ENCODE results near the gene SIAH2. TPM values are rescaled to one million over a fixed set of nuclear protein-coding genes. Genes with fewer than 3 reads are reported as not detected.
A peak's percentile ranks its signal among the peaks of the same experiment; 100 is the strongest.

SIAH2 gene
- total RNA-seq, 1 donor from 2014 or later = 26.9 TPM

DNA sequence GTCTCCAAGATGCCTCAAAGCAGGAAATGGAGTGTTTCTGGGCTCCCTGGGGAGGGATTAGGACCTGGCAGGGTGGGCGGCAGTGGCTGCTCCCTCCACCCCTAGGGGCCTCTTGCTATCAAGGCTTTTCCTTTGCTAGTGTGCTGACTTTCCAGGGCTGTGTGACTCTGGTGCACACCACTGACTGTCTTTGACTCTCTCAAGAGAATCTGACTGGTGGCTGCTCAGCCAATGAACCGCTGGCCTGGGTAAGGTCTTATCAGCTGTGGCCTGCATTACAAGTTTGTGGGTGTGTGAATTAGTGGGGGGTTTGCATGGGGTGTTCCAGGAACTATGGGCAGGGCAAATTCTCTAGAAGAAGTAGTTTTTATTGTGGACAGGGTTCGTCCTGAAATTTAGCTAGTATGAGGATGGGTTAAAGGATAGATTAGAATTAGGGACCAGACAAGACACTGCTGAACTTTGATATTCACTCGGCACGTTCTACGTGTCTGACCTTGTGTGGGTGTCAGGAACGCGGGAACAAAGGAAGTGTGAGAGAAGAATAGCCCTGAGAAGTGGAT is 29.5 kb downstream of the SIAH2 start:
- no peak for DNase-seq

GRCh38 chr3:150729682-150730360 is 33.1 kb downstream of the SIAH2 start:
- no peak for DNase-seq

- DNase-seq = no peak
These were observed 35.1 kb downstream of the SIAH2 start for GRCh38 chr3:150727653-150728502.

DNA sequence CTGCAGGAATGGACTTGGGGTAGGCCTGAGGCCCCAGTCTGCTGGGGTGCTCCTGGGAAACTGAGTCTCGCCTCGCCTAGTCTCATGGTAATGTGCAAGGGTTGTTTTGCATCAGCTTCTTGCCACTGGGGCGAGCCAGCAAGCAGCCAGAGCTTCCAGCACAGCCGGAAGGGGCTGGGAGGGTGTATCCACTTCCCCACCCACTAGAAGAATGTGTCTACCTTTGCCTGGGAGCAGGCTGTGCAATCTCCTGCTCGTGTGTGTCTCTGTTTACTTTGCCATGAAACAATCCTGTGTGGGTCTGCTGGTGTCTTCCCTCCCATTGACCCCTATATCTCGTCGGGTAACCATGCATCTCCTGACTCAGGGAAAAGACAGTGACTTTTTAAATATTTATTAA is 37.4 kb downstream of the SIAH2 start:
- DNase-seq = no peak

- DNase-seq = no peak
These were observed 39.0 kb downstream of the SIAH2 start for GRCh38 chr3:150723946-150724345.

- no peak for DNase-seq
These were observed 40.7 kb downstream of the SIAH2 start for GRCh38 chr3:150722267-150722666.

GRCh38 chr3:150721285-150722130 is 41.5 kb downstream of the SIAH2 start:
- peak; percentile 80 for DNase-seq

DNA sequence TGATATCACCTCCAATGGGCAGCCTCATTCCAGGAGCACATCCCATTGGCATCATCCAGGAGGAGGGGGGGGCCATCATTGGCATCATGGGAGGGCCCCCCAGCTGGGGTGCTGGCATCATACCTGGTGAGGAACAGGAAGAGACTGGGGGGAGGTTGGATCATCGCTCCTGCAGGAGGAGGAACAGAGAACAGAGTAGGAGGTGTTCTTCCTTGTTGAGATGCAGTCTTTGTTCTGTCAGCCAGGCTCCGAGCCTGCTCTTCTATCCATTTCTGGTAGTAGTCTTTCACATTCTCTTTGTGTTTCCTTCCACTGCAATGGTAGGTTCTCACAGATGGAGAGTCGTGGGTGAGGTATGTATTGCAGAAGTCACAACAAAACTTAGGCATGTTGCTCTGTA is 42.5 kb downstream of the SIAH2 start:
- no peak for DNase-seq

DNA sequence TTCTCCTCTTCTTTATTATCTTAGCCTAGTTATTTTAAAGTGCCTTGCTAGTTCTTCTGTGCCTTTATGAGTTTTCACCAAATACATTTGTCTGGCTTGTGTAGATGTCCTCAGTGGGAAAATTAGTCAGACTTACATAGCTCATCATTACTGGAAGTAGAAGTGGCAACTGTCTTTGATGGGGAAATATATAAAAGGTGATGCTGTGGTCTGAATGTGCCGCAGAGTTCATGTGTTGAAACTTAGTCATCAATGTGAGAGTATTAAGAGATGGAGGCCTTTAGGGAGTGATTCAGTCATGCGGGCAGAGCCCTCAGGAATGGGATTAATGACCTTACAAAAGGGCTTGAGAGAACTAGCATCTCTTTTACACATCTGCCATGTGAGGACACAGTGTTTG is 52.9 kb downstream of the SIAH2 start:
- no peak for DNase-seq

DNA sequence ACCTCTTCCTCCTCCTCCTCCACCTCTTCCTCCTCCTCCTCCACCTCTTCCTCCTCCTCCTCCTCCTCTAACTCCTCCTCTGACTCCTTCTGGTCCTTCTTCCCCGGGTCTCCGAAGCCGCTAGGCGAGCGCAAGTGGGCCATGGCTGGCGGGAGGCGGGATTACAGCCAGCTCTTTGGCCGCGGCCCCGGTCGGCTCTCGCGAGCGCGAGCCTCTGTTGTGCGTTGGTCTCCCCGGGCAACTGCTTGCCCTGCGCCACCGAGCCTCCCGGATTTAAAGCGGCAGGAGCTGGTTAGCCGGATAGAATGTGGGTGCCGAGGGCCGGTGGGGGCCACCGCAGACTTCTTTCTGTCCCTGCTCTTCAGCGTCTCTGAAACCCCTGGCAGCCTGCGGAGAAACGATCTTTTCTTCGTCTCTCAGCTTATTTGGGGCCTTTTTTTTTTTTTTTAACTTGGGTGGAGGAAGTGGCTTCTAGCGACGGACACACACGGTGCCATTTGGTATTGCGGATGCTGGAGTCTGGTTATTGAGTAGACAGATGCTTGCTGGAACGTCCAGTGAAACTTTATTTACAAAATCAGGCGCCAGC is 59.1 kb downstream of the SIAH2 start, which contains the start of gene ERICH6:
TSS of gene ERICH6 (minus strand) at position 165 of the 589 bp plus-strand sequence. CDS start at position 143, 22 bp downstream.
- peak; percentile 94 for DNase-seq

DNA sequence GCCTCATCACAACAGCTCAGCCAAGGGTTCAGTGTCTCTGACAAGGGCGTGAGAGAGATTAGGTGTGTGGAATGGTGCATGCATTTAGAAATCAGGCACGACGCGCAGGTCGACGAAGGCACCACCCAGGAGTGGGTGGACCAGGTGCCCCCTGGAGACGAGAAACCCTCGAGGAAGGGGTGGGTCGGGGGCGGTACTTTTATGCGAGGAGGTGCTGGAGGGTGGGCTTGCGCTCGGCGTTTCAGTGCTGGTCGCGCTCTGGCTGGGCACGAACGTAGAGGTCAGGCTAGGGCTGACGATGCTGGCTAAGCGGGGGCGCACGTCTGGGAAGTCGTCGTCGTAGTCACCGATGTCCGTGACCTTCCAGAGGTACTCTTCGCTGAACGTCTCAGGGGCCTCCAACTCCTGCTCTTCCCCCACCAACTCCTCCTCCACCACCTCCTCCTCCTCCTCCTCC is 59.6 kb downstream of the SIAH2 start:
- DNase-seq = no peak

DNA sequence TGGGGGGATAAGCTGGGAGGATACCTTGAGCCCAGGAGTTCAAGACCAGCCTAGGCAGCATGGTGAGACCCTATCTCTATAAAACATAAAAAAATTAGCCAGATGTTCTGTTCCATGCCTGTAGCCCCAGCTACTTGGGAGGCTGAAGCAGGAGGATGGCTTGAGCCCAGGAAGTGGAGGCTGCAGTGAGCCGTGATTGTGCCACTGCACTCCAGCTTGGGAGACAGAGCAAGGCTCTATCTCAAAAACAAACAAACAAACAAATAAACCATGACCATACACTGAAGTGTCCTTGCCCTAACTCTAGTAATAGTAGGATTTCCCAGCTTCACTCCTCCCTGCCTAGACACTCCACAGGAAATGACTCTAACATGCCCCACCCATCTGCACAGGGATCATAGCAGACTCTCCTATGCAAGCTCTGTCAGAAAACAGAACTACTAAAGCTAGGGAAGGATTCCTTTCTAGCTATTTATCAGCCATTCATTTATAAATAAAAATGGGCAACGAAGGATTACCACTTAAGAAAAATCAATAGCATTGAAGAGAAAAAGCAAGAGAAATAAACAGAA is 63.8 kb downstream of the SIAH2 start:
- DNase-seq = peak; percentile 21

DNA sequence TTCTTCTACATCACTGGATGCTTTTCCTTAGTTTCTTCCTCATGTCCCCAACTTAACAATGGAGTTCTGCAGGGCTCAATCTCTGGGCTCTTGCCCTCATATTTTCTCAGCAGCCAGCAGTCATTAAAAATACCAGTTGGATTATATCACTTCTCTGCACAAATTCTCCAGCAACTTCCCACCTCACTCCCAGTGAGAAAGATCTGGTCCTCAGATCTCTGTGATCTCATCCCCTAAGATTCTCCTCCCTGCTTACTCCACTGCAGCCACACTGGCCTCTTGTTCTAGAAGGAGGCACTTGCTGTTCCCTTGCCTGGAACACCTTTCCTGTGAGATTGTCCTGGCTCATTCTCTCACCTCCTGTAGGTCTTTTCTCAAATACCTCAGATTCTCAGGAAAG is 65.3 kb downstream of the SIAH2 start:
- DNase-seq = no peak

DNA sequence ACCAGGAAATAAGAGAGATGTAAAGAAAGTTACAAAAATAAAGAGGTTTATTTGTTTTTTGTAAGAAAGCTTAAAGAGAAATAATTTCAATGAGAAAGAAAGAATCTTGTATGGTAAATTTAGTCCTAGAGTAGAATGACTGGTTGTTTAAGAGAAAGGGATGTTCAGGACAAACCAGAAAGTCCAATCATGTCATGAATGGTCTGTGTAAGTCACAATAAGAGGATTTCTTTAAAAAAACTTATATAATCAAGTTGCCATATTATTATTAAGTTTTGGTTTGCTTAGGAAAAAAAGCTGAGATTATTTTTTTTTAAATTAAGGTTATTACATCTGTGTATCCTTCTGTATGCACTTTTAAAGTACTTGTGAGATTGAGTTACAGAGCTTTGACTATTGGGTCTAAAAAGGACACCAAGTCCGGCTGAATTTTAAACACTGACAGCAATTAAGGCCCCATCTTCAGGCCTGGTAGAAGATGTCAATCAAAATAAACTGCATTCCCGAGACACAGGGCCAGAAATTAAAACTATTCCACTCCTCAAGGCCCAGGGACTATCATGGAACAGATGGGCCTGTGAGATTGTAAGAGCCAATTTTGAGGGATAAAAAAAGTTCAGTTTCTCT is 71.4 kb downstream of the SIAH2 start:
- no peak for DNase-seq

Other genes starting within 250 kb of the SIAH2 start
- 169 and 248 TPM in 2 replicates for gene SERP1, start 216.7 kb downstream of the SIAH2 start, total RNA-seq
- 272 and 304 TPM in 2 replicates for gene EIF2A, start 216.4 kb downstream of the SIAH2 start, total RNA-seq
- gene SELENOT, start 159.8 kb downstream of the SIAH2 start, total RNA-seq = 151 and 153 TPM in 2 replicates
- gene ERICH6, start 59.2 kb downstream of the SIAH2 start, total RNA-seq = not detected in 2 replicates
- gene MINDY4B, start 142.3 kb upstream of the SIAH2 start, total RNA-seq = not detected in 2 replicates
- not detected in 2 replicates for gene CLRN1, start 209.6 kb upstream of the SIAH2 start, total RNA-seq